A172 (cell line): ENCODE measurements around the gene PPDPF. TPM values are rescaled to one million over a fixed set of nuclear protein-coding genes. Genes with fewer than 3 reads are reported as not detected.
"Not testable (repeated sequence)": the region's sequence is repeated elsewhere in the genome, so short reads cannot be mapped to it uniquely, and the experiment has no call there.

ENCODE experiments used
- DNase-seq: peaks from one replicate; pipeline ENCODE4 v3.0.0-alpha.2; 2015; ENCODE audit warnings: low spot score
- total RNA-seq: library from RNA; depleted of rRNA; stranded (reverse); fragments of >200 nt; shearing (Covaris generic); gene quantifications from 2 replicates; pipeline ENCODE4 v1.2.3, GENCODE V29; 2014; rRNA removed

Gene PPDPF
- total RNA-seq, 1 experiment from 2014 or later: 67.4 TPM

DNA sequence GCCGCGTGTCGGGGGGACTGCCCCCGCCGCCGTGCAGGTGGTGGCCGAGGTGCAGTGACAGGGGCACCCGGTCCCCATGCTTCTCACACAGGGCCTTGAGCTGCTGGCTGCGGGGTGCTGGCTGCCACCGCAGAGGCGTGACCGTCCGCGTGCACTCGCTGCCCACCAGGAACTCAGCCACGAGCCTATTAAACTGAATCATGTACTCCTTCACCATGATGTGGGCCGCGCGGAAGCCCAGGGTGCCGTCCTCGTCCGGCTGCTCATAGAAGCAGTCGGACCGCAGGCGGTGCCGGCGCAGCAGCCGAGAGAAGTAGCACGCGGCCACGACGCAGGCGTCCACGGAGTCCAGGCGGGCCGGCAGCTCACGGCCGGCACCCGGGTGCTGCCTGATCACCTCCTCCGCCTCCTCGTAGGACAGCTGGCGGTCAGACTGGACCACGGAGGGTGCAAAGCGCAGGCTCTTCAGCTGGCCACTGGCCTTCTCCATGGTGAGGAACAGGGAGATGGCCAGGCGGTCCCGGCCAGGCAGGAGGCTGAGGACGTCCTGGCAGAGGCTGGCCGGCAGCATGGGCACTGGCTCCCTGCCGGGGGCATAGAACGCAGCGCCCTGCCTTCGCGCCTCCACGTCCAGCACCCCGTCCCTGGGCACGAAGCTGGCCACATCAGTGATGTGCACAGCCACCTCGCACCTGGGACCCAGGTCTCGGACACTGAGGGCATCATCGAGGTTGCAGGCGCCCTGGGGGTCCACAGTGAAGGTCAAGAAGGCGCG lies 43.7 kb downstream of the PPDPF start:
- no peak for DNase-seq

DNA sequence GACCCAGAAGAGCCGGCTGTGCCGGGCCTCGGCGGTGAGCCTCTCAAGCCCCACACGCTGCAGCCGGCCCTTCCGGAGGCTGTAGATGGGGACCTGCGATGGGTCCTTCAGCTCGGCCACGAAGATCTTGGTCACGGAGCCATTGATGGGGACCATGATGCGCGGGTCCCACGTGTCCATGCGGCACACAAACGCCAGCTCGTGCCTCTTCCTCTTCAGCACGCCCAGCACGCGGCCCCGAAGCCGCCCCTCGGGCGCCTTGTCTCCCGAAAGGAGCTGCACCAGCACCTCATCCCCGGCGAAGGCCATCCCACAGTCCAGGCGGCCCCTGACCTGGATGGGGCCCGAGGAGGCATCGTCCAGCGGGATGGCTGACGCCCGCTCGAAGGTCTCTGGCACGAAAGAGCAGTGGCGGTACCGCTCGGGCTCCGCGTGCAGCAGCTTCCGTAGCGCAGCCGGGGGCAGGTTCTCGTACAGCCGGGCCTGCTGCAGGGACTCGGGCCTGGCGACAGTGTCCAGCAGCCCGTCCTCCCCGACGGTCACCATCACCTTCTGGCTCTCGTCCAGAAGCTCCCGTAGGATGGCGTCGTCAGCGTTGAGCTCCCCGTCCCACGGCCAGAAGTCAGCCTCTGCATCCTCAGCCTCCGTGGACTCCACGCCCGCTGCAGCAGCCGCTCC lies 44.6 kb downstream of the PPDPF start:
- DNase-seq: no peak

DNA sequence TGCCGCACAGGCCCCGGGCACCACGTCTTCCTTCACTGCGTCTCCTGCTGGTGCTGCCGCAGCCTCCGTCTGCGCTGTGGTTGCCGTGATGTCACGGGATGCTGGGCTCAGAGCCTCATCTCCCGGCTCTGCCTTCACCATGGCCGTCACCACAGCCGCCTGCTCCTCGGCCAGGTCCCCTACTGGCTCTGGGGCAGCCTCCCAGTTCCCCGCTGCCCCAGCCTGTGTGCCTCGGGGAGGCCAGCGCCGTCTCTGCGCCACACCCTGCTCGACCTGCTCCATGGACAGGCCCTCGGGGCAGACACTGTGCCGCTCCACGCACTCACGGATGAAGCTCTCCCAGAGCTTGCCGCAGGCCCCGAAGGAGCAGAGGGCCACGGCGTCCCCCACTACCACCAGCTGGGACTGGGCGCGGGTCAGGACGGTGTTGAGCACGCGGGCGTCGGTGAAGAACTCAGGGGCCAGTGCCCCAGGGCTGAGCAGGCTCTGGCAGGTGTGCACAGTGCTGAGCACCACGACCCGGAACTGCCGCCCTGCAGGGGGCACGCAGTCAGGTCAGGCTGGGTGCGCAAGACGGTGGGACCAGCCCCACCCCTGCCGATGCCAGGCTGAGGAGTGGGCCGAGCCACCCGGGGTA lies 45.3 kb downstream of the PPDPF start:
- DNase-seq: no peak

DNA sequence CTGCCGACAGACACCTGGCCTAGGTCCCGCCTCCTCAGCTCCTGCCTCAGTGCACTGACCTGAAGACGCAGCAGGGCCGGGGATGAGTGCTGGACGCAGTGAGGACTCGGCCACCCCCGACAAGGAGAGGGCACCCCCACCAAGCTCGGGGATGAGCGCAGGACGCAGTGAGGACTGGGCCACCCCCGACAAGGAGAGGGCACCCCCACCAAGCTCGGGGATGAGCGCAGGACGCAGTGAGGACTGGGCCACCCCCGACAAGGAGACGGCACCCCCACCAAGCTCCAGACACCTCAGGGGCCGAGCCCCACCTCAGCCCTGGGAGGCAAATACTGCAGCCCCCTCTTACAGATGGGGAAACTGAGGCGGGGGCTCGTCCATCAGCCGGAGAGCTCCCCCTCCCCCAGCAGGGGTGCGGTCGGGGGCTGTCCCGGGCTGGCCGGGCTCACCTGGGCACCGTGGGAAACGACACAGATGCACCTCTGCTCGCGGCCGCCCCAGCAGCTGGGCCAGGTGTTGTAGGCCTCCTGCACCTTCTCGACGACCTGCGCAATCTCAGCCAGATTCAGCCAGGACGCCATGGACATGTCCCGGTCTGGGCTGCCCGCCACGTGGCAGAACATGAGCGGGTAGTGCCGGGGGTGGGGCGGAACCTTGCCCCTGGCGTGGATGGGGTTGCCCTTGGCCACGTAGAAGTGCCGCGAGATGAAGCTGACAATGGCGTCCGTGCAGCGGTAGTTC lies 46.0 kb downstream of the PPDPF start:
- DNase-seq: no peak

DNA sequence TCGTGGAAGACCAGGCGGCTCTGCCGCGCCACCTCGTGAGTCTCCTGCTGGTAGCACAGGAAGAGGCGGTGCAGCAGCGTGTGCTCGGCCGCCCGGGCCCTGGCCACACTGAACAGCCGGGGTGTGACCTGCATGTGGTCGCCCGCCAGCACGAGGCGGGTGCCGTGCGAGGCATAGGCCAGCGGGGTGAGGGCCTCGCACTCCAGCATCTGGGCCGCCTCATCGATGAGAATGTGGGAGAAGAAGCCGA lies 46.5 kb downstream of the PPDPF start:
- DNase-seq: no peak

DNA sequence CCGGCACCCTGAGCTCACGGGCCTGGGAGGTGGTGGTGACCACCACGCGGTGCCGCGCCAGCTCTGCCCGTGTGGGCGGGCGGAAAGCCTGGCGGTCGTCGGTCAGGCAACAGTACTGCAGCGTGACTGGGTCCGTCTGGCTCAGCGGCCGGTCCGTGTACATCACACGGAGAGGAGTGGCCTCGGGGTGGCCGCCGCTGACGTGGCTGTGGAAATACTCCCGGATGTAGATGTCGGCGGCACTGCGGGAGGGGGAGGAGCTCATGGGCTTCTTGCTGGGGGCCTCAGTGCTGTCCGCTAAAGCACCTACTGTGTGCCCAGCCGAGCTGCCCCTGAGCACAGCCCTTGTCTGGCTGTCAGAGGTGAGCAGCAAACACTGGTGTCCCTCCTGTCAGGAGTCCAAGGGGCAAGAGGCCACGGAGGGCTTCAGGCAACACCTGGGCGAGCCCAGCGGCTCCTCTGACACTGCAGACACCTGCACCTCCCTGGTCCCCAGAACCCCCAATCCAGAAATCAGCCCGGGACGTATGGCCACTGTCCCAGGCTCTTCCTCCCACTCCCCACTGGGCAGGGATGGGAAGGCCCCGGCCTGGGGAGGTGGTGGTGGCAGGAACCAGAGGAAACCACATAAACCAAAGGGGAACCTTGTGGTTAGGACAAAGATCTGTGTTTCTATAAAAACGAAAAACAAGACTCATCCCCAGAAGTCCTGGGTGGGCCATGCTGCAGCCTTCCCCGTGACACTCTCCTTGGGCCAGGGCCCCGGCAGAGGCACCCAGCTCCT lies 47.0 kb downstream of the PPDPF start:
- peak; percentile 35 for DNase-seq

DNA sequence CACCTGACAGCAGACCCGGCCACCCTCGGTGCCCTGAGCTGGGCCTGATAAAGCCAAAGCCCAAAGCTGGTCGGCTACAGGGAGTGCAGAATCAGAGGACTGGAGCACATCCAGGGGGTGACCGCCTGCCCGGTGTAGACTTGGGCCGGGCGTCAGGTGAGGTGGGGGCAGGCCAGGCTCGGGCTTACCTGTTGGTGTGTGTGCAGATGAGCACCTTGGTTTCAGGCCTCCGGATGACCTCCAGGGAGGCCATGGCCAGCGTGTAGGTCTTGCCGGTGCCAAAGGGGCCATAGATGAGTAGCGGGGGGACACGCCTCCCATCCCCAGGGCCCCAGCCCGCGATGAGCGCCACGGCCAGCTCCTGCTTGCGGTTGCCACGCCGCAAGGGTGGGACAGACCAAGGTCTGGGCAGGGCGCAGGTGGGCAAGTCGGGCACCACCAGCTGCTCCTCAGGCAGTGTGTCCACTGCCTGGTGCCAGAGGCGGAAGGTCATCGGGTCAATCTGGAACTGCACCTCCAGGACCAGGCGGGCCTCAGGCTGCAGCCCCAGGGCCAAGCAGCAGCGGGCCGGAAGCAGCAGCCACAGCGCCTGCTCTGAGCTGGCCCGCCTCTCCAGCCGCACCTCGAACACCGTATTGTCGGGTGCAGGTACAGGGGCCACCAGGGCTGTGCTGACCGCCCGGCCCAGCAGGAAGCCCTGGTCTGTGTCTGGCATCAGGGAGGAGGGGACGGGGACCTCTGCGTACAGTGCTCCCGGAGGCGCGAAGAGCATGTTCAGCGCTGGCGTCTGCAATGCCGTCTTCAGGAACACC lies 47.8 kb downstream of the PPDPF start:
- no peak for DNase-seq

DNA sequence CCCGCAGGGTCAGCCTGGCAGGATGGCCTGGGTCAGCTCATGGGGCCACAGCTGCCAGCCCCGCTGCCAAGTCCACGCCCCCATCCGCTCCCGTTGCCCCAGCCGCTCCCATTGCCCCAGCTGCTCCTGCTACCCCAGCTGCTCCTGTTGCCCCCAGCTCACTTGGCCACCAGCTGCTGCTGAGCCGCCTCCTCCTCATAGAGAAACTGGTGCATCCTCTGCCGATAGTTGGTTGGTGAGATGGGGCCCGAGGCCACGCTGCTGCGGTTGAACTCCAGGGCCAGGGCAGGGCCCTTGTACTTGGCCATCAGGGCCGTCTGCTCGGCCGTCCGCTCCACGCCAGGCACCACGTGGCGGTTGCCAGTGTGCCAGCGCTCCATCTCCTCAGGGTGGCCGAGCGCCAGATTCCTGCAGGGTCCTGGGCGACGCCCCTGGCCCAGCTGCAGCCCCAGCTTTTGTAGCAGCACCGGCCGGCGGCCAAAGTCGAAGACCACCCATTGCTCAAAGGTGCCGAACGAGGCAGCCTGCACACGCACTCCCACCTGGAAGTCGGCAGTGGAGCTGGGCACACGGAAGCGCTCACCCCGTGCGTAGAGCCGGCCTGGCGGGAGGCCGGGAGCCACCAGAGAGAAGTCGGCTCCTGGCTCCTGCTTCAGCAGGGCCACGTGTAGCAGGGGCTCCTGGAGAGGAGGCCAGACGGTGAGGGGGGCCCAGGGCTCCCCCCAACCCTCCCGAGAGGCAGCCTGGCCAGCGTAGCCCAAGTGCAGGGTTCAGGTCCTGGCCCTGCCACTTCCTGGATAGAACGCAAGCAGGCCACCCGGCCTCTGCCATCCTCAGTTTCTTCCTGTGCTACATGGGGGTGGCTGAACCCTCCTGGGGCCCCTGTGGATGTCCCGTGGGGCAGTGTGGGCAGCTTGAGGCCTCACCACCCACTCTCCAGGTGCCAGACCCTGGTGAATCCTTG lies 48.7 kb downstream of the PPDPF start:
- no peak for DNase-seq

DNA sequence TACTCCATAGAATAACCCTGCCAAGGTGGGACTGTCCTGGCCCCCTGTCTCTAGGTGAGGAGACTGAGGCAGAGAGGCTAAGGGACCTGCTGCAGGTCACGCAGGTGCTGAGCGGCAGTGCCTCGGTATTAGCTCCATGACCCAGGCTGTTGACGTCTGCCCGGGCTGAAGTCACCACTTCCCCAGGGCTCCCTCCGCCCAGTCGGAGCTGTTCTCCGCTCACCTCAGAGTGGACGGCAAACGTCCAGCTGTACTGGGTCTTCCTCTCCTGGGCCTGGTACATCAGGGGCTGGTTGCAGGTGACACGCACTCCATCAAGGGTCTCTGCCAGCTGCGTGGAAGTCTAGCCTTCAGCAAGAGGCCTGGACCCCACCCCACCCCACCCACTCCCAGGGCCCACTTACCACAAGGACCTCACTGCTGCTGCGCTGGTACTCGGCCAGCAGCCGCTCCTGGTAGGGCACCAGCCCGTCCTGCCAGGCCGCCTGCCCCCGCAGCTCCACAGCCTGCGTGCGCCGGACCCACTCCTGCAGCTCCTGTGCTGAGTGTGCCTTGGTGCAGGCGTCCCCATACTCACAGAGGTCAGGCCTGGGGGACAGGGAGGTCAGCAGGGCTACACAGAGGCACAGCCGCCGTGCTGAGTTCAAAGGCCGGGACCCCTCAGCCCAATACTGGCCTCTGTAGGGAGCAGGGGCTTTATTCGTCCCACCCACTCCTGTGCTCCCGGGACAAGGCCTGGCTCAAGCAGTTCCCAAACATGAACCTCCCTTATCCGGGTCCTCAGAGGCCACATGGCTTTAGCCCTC lies 49.9 kb downstream of the PPDPF start:
- DNase-seq: no peak

DNA sequence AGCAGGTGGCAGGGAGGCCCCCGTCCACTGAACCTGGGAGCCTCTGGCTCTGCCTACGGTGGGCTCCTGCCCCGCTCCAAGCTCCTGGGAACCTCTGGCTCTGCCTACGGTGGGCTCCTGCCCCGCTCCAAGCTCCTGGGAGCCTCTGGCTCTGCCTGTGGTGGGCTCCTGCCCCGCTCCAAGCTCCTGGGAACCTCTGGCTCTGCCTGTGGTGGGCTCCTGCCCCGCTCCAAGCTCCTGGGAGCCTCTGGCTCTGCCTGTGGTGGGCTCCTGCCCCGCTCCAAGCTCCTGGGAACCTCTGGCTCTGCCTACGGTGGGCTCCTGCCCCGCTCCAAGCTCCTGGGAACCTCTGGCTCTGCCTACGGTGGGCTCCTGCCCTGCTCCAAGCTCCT lies 50.5 kb downstream of the PPDPF start:
- not testable (repeated sequence) for DNase-seq

Other genes with a start within 250 kb of the PPDPF start
- gene ARFGAP1, start 248.0 kb upstream of the PPDPF start, total RNA-seq: 64.4 and 65.8 TPM in 2 replicates
- 0.36 TPM in 1 of 2 replicates, not detected in the other for gene COL20A1, start 227.6 kb upstream of the PPDPF start, total RNA-seq
- 0.03 and 0.07 TPM in 2 replicates for gene CHRNA4, start 159.4 kb upstream of the PPDPF start, total RNA-seq
- gene KCNQ2, start 48.1 kb upstream of the PPDPF start, total RNA-seq: 0.31 and 0.36 TPM in 2 replicates
- 88.1 and 91.0 TPM in 2 replicates for gene EEF1A2, start 21.7 kb upstream of the PPDPF start, total RNA-seq
- gene PTK6, start 16.6 kb downstream of the PPDPF start, total RNA-seq: 2.0 and 2.4 TPM in 2 replicates
- gene SRMS, start 27.0 kb downstream of the PPDPF start, total RNA-seq: not detected in 2 replicates
- gene FNDC11, start 33.4 kb downstream of the PPDPF start, total RNA-seq: 1.8 and 2.9 TPM in 2 replicates
- gene HELZ2, start 53.5 kb downstream of the PPDPF start, total RNA-seq: 17.1 and 17.2 TPM in 2 replicates
- 15.0 and 17.5 TPM in 2 replicates for gene GMEB2, start 106.3 kb downstream of the PPDPF start, total RNA-seq
- 2.2 and 2.6 TPM in 2 replicates for gene STMN3, start 132.7 kb downstream of the PPDPF start, total RNA-seq
- gene RTEL1, start 137.5 kb downstream of the PPDPF start, total RNA-seq: 17.8 and 22.2 TPM in 2 replicates
- gene TNFRSF6B, start 175.9 kb downstream of the PPDPF start, total RNA-seq: 2.4 and 3.4 TPM in 2 replicates
- gene ARFRP1, start 187.2 kb downstream of the PPDPF start, total RNA-seq: 61.1 and 65.7 TPM in 2 replicates
- 29.8 and 33.2 TPM in 2 replicates for gene ZGPAT, start 187.3 kb downstream of the PPDPF start, total RNA-seq
- 53.8 and 59.0 TPM in 2 replicates for gene LIME1, start 215.9 kb downstream of the PPDPF start, total RNA-seq
- gene SLC2A4RG, start 219.0 kb downstream of the PPDPF start, total RNA-seq: 88.0 and 97.9 TPM in 2 replicates